Aorta (tissue), 5 donors: ENCODE data around the gene ANXA6. TPM values are rescaled to one million over a fixed set of nuclear protein-coding genes. Genes with fewer than 3 reads are reported as not detected.

Source experiments
- ATAC-seq: fragments of 200-7000 bp; cut with Tn5 transposase; one replicate; pipeline ENCODE4 v1.9.1; 2022; ENCODE audit warnings: moderate library complexity; ENCODE audit not compliant: low FRiP score
- DNase-seq, 2 donors: peaks; one replicate each; pipeline ENCODE4 v3.0.0-alpha.2; 2020
- H3K27ac ChIP-seq, 2 donors: one replicate each; pipeline ENCODE4 v1.5.1; 2013; ENCODE audit warnings: low read length in 2 of 2, mild to moderate bottlenecking in 2 of 2, moderate library complexity in 2 of 2, control low read depth in 1 of 2, inconsistent platforms in 1 of 2, low read depth in 1 of 2
- H3K27me3 ChIP-seq, 2 donors: one replicate each; pipeline ENCODE4 v1.6.1; 2013; ENCODE audit warnings: control low read depth in 1 of 2, low read length in 1 of 2, mild to moderate bottlenecking in 1 of 2, moderate library complexity in 1 of 2; ENCODE audit not compliant: insufficient read depth in 2 of 2, control insufficient read depth in 1 of 2
- H3K36me3 ChIP-seq, 2 donors: one replicate each; pipeline ENCODE4 v1.6.1; 2013; ENCODE audit warnings: control low read depth in 1 of 2, low read length in 1 of 2, mild to moderate bottlenecking in 1 of 2; ENCODE audit not compliant: insufficient read depth in 2 of 2, control insufficient read depth in 1 of 2
- H3K4me1 ChIP-seq, 2 donors: one replicate each; pipeline ENCODE4 v1.6.1; 2013; ENCODE audit warnings: low read length in 2 of 2, control low read depth in 1 of 2, mild to moderate bottlenecking in 1 of 2, moderate library complexity in 1 of 2; ENCODE audit not compliant: insufficient read depth in 2 of 2, control insufficient read depth in 1 of 2
- H3K4me3 ChIP-seq, 2 donors: one replicate each; pipeline ENCODE4 v1.5.1; 2013; ENCODE audit warnings: low read length in 2 of 2, control low read depth in 1 of 2, mild to moderate bottlenecking in 1 of 2
- H3K9me3 ChIP-seq: one replicate; pipeline ENCODE4 v1.6.1; 2013; ENCODE audit warnings: mild to moderate bottlenecking, low read length; ENCODE audit not compliant: control insufficient read depth
- WGBS, 2 donors: extraction: QIAGEN DNeasy Blood & Tissue Kit; methylation state at CpG; one replicate each; pipeline ENCODE4 v1.1.7; 2013; 5-methylcytosine and 5-hydroxymethylcytosine counted together
- intact Hi-C, 2 donors: fragments of 100-400 bp; cut with DNase I; formaldehyde crosslinking; loops; one replicate each; pipeline versions ENCODE4 v1.14.2 to v1.15.0; 2022
- polyA plus RNA-seq, 2 donors: library from polyadenylated mRNA; stranded (reverse); fragments of 200-250 nt; gene quantifications; one replicate each; pipeline ENCODE4 v1.2.3, GENCODE V29; 2013
- total RNA-seq, 2 donors: library from RNA; stranded (reverse); fragmentation: NEBNext Ultra II Directional; extraction: Animal tissue kit (Norgen Biotek cat#: 25700); gene quantifications; one replicate each; pipeline ENCODE4 v1.2.1, GENCODE V29; 2021
- donor health status: healthy with polysubstance abuse.
- donor health status: Bipolar disorder and iron deficiency.
- donor health status: DM: no; HTN: no; CAD: no.
- donor health status: DM: no; HTN: no; CAD: no.
- donor health status: DM: yes; HTN: yes; CAD: no.

ANXA6 gene
- total and polyA plus RNA-seq, 4 donors, result 93.4 to 284 (median 232) TPM

- intact Hi-C loops, result no loop called here
- DNase-seq, result peak; percentile 50 to 68
- H3K36me3 ChIP-seq, result no peaks in the 10 kb centered on the region
- no peak overlapping the region for H3K27ac ChIP-seq
- peaks cover 0 to 4% of the 10 kb centered on the region in 2 donors for H3K4me1 ChIP-seq
- no peak for ATAC-seq
- H3K27me3 ChIP-seq, result no peaks in the 10 kb centered on the region
- H3K4me3 ChIP-seq, result no peak overlapping the region
- WGBS, 2 donors, result 91 to 93% methylated on average over 7 of the region's 7 CpGs
- H3K9me3 ChIP-seq, result no peaks in the 10 kb centered on the region
Observed at GRCh38 chr5:151058891-151059489, 98.6 kb downstream of the ANXA6 start.

- no peak for ATAC-seq
Observed at GRCh38 chr5:151058301-151058700, 99.3 kb downstream of the ANXA6 start.

GRCh38 chr5:151056379-151057325 lies 100.9 kb downstream of the ANXA6 start:
- no peaks in the 10 kb centered on the region for H3K9me3 ChIP-seq
- ATAC-seq (no peak), DNase-seq (peak in 1 of 2 donors; percentile 74)
- WGBS, 2 donors, result 95 to 96% methylated on average over 25 of the region's 25 CpGs
- H3K4me3 ChIP-seq, result no peak overlapping the region
- no peaks in the 10 kb centered on the region for H3K27me3 ChIP-seq
- H3K27ac ChIP-seq, result no peak overlapping the region
- H3K4me1 ChIP-seq, result no peaks in the 10 kb centered on the region
- H3K36me3 ChIP-seq, result no peaks in the 10 kb centered on the region
- intact Hi-C loops, result no loop called here

More at GRCh38 chr5:151058301-151058700, 99.3 kb downstream of the ANXA6 start:
- 86 to 95% methylated on average over 5 of the region's 5 CpGs for WGBS, 2 donors
- intact Hi-C loops, result no loop called here
- peaks cover 0 to 4% of the 10 kb centered on the region in 2 donors for H3K4me1 ChIP-seq
- H3K27me3 ChIP-seq, result no peaks in the 10 kb centered on the region
- H3K4me3 ChIP-seq, result no peak overlapping the region
- H3K36me3 ChIP-seq, result no peaks in the 10 kb centered on the region
- peak in 1 of 2 donors; percentile 40 for DNase-seq
- no peaks in the 10 kb centered on the region for H3K9me3 ChIP-seq
- no peak overlapping the region for H3K27ac ChIP-seq

GRCh38 chr5:151055336-151055735 lies 102.2 kb downstream of the ANXA6 start:
- intact Hi-C loops, result loop anchor here in 1 of 2 donors (2.0 kb wide), 1 partner anchor 59 kb away; no protein-coding TSS in a partner anchor
- H3K27ac ChIP-seq, result no peak overlapping the region

GRCh38 chr5:151054709-151055108 lies 102.9 kb downstream of the ANXA6 start:
- no peak overlapping the region for H3K4me3 ChIP-seq
- intact Hi-C loops, result loop anchor here in 1 of 2 donors (2.0 kb wide), 1 partner anchor 60 kb away; no protein-coding TSS in a partner anchor
- DNase-seq, result no peak
- no peak overlapping the region for H3K27ac ChIP-seq
- no peak for ATAC-seq
- peaks cover 0 to 2% of the 10 kb centered on the region in 2 donors for H3K36me3 ChIP-seq
- no peaks in the 10 kb centered on the region for H3K9me3 ChIP-seq
- H3K27me3 ChIP-seq, result no peaks in the 10 kb centered on the region
- no peaks in the 10 kb centered on the region for H3K4me1 ChIP-seq
- WGBS, 2 donors, result 87% methylated on average over 3 of the region's 3 CpGs

More at GRCh38 chr5:151055336-151055735, 102.2 kb downstream of the ANXA6 start:
- Histone ChIP-seq H3K36me3 (no peaks in the 10 kb centered on the region), H3K4me1 (no peaks in the 10 kb centered on the region), H3K9me3 (no peaks in the 10 kb centered on the region), H3K27me3 (no peaks in the 10 kb centered on the region), H3K4me3 (no peak overlapping the region)
- WGBS, 2 donors, result 87 to 93% methylated on average over 6 of the region's 6 CpGs
- ATAC-seq (no peak), DNase-seq (peak in 1 of 2 donors; percentile 32)

DNA sequence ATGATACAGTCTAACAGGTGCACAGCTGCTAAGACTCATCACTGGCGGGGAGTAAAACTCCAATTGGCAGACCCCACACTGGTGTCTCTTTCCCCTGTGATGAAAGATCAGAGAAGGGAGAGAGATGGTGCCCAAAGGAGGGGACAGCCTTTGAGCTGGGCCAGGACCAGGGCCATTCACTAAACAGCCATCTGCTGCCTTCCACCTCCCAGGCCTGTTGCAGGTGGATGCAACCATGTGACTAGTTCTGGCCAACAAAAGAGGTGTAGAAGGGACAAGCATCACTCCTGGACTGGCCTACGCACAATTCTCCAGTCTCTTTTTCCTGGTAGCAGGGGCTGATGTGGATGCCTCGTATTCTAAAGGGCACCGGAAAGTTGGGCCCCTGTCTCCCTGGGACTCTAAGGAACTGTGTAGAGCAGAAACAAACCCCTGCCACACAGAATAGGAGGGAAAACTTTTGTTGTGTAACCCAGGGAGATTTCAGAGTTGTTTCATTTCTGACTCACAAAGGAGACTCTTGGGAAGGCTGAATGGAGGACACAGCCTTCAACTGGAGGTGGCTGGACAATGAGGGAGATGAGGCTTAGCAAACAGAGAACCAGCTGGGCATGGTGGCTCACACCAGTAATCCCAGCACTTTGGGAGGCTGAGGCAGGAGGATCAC lies 103.7 kb downstream of the ANXA6 start:
- Histone ChIP-seq H3K27ac (no peak overlapping the region), H3K36me3 (peaks cover 0 to 4% of the 10 kb centered on the region in 2 donors), H3K4me3 (no peak overlapping the region), H3K4me1 (no peaks in the 10 kb centered on the region), H3K9me3 (no peaks in the 10 kb centered on the region), H3K27me3 (no peaks in the 10 kb centered on the region)
- ATAC-seq (no peak), DNase-seq (peak in 1 of 2 donors; percentile 30)
- 93% methylated on average over 4 of the region's 4 CpGs for WGBS, 2 donors
- intact Hi-C loops, result loop anchor here in 1 of 2 donors (2.0 kb wide), 1 partner anchor 61 kb away; no protein-coding TSS in a partner anchor

GRCh38 chr5:151052836-151053235 lies 104.7 kb downstream of the ANXA6 start:
- H3K9me3 ChIP-seq, result no peaks in the 10 kb centered on the region
- no peak overlapping the region for H3K27ac ChIP-seq
- no peaks in the 10 kb centered on the region for H3K27me3 ChIP-seq
- DNase-seq (peak in 1 of 2 donors; percentile 33), ATAC-seq (no peak)
- WGBS, 2 donors, result 93 to 96% methylated on average over 3 of the region's 3 CpGs
- peaks cover 0 to 4% of the 10 kb centered on the region in 2 donors for H3K36me3 ChIP-seq
- H3K4me1 ChIP-seq, result no peaks in the 10 kb centered on the region
- no peak overlapping the region for H3K4me3 ChIP-seq
- intact Hi-C loops, result no loop called here

DNA sequence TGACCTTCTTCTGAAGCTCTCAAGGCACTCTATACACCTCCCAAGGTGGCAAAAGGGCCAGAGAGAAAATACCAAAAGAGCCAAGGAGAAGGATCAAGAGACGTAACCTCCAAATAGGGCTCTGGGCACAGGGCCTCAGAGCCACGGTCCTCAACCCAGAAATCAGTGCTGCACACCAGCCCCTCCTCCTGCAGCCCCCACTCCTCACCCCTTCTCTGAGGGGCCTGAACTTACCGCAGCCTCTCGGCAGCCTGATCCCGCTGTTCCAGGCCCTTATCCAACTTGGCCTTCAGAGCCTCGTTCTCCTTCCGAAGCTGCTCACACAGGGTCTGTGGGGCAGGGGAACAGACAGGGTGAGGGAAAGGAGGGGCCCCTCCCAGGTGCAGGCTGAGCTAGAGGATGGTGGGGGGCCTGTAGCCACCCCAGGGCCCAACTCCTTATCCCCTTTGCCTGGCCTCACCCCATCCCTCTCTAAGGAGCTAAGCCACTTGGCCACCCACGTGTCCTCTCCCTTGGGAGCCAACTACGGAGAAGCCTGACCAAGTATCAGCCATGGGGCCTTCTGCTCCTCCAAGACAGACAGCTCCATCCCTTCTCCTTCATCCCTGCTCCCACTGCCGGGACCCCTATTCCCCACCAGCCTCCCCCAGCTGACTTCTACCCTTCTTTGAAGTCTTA lies 105.5 kb downstream of the ANXA6 start:
- Histone ChIP-seq H3K27ac (no peak overlapping the region), H3K9me3 (no peaks in the 10 kb centered on the region), H3K36me3 (peaks cover 0 to 4% of the 10 kb centered on the region in 2 donors), H3K27me3 (no peaks in the 10 kb centered on the region), H3K4me1 (no peaks in the 10 kb centered on the region), H3K4me3 (no peak overlapping the region)
- intact Hi-C loops, result loop anchor here in 1 of 2 donors (1.0 kb wide), 2 partner anchors 63 to 112 kb away; no protein-coding TSS in a partner anchor
- 70 to 76% methylated on average over 10 of the region's 10 CpGs for WGBS, 2 donors
- DNase-seq, result peak in 1 of 2 donors; percentile 74
- ATAC-seq, result peak; percentile 27
